ENCODE data around the gene AMPH.
"Not testable (repeated sequence)": the region's sequence is repeated elsewhere in the genome, so short reads cannot be mapped to it uniquely, and the experiment has no call there.

Gene AMPH

DNA sequence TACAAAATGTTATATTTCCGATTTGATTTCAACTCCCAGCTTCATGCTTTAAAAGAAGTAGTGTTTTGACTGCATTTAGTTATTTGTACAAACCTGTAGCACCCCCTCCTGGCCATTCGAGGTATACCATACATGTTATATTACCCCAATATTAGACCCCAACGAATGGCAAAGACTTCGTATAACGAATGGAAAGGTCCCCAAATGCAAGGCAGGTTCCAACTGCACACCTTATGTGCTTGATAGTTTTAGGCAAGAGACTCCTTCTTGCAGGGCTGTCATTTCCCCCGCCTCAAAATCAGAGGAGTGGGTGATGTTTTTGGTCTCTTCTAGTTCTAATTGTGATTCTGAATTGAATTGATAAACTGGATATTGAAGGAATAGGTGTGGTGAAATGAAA, 256.7 kb downstream of the AMPH start:
- H3K4me3 ChIP-seq (ENCODE audit: low read length), result no peak overlapping the region
- H3K36me3 ChIP-seq (ENCODE audit: insufficient read depth, low read depth, low read length), result no peaks in the 10 kb centered on the region
- H3K9ac ChIP-seq (ENCODE audit: low read depth, low read length), result no peak overlapping the region
- H3K27ac ChIP-seq (ENCODE audit: low read length), result no peak overlapping the region
- no peaks in the 10 kb centered on the region for H3K9me3 ChIP-seq (ENCODE audit: insufficient read depth, low read depth, low read length)
- peaks cover 6% of the 10 kb centered on the region; the same call in 1 of the 2 replicates for H3K4me1 ChIP-seq (ENCODE audit: insufficient read depth, low read length)
- H3K27me3 ChIP-seq (ENCODE audit: insufficient read depth, low read length), result no peaks in the 10 kb centered on the region

DNA sequence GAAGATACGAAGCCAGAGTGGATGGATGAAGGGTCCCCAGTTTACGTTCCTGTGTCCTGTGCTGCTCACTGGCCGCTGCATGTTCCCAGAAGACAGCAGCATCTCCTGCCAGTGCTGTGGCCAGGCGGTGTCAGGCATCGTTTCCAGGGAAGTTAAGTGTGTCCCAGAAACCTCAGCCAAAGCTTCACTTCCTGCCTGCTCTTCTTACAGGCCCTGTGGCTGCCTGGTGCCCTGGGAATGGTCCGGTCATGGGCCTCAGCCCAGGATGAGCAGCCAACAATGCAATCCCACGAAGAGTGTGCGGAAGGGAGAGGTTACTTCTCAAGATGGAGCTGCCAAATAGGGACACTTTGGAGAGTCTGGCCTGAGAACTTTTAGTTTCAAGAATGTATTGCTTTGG, 258.0 kb downstream of the AMPH start:
- H3K9ac ChIP-seq (ENCODE audit: low read depth, low read length), result no peak overlapping the region
- H3K9me3 ChIP-seq (ENCODE audit: insufficient read depth, low read depth, low read length), result no peaks in the 10 kb centered on the region
- no peak overlapping the region for H3K27ac ChIP-seq (ENCODE audit: low read length)
- peaks cover 7% of the 10 kb centered on the region; the same call in 1 of the 2 replicates for H3K4me1 ChIP-seq (ENCODE audit: insufficient read depth, low read length)
- H3K36me3 ChIP-seq (ENCODE audit: insufficient read depth, low read depth, low read length), result no peaks in the 10 kb centered on the region
- no peaks in the 10 kb centered on the region for H3K27me3 ChIP-seq (ENCODE audit: insufficient read depth, low read length)
- H3K4me3 ChIP-seq (ENCODE audit: low read length), result no peak overlapping the region

DNA sequence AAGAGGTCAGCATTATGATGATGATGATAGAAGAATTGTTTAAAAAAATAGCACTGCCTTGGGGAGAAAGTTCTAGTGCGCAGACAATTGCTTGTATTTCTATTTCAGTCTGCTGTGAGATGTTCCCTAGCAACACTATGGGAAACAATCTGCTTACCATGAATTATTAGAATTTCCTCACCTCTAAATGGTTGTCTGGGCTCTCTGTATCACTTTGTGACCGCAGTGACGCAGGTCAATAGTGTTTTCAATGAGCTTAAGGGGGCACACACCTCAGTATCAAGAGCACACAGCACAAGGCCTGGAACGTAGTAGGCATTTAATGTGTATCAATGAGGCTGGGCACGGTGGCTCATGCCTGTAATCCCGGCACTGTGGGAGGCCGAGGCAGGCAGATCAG, 258.9 kb downstream of the AMPH start:
- Histone ChIP-seq H3K27me3 (ENCODE audit: insufficient read depth, low read length) (no peaks in the 10 kb centered on the region), H3K36me3 (ENCODE audit: insufficient read depth, low read depth, low read length) (no peaks in the 10 kb centered on the region), H3K4me1 (ENCODE audit: insufficient read depth, low read length) (peaks cover 7% of the 10 kb centered on the region; the same call in 1 of the 2 replicates), H3K4me3 (ENCODE audit: low read length) (no peak overlapping the region), H3K9ac (ENCODE audit: low read depth, low read length) (no peak overlapping the region), H3K9me3 (ENCODE audit: insufficient read depth, low read depth, low read length) (no peaks in the 10 kb centered on the region), H3K27ac (ENCODE audit: low read length) (no peak overlapping the region)

DNA sequence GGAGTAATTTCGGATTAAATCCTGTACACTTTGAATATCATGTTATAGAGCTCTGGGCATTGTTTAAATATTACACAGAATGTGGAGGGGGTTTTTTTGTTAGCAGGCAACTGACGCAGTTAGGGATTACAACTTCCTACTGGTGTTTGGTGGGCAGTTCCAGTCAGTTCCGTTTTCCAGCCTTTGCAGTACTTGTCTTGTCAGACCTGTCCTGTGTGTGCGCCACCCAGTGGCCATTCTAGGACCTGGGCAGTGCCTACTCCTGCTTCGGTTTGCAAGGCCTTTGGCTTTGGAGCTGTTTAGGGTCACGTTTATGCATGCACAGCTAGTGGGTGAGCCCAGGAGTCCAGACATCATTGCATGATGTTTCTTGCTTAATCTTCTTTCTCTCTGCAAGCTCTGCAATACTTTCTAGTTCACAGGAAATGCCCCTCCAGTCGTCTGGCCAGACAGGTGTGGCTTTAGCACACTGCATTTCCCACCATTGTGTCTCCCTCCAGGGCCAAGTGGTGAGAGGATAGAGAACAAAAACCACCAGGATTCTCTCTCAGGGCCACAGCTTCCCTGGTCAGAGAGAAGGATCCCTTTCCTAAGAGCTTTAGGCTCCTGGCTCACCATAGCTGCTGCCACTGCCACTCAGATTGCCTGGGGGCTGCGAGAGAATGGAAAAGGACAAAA, 261.2 kb downstream of the AMPH start:
- Histone ChIP-seq H3K27me3 (ENCODE audit: insufficient read depth, low read length) (no peaks in the 10 kb centered on the region), H3K9me3 (ENCODE audit: insufficient read depth, low read depth, low read length) (no peaks in the 10 kb centered on the region), H3K4me3 (ENCODE audit: low read length) (peak overlapping the region; percentile 12; the same call in 1 of the 2 replicates), H3K36me3 (ENCODE audit: insufficient read depth, low read depth, low read length) (no peaks in the 10 kb centered on the region), H3K4me1 (ENCODE audit: insufficient read depth, low read length) (peaks cover 7% of the 10 kb centered on the region; the same call in 1 of the 2 replicates), H3K27ac (ENCODE audit: low read length) (no peak overlapping the region), H3K9ac (ENCODE audit: low read depth, low read length) (no peak overlapping the region; the same call in 1 of the 2 replicates)

DNA sequence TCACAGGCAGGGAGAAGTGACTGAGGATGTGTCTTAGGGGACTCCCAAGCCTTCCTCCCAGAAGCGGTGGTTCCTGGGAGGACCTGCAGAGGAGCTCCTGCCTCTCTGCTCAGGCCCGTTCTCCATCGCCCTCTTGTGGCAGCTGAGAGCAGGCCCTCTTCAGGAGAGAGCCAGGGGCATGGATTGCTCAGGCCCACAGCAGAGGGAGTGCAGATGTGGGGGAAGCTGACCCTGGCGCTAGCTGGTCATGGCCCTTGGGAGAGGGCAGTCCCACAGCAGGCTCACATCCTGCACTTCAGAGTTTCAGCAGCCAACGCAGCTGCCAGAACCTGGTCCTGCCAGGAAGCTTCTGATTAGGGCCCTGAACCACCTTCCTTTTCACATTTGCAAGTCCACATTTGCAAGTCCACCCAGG, 263.0 kb downstream of the AMPH start:
- no peaks in the 10 kb centered on the region for H3K9me3 ChIP-seq (ENCODE audit: insufficient read depth, low read depth, low read length)
- H3K27me3 ChIP-seq (ENCODE audit: insufficient read depth, low read length), result no peaks in the 10 kb centered on the region
- no peaks in the 10 kb centered on the region for H3K36me3 ChIP-seq (ENCODE audit: insufficient read depth, low read depth, low read length)
- H3K27ac ChIP-seq (ENCODE audit: low read length), result no peak overlapping the region
- no peak overlapping the region for H3K4me3 ChIP-seq (ENCODE audit: low read length)
- H3K4me1 ChIP-seq (ENCODE audit: insufficient read depth, low read length), result peaks cover 7% of the 10 kb centered on the region; the same call in 1 of the 2 replicates
- H3K9ac ChIP-seq (ENCODE audit: low read depth, low read length), result no peak overlapping the region

DNA sequence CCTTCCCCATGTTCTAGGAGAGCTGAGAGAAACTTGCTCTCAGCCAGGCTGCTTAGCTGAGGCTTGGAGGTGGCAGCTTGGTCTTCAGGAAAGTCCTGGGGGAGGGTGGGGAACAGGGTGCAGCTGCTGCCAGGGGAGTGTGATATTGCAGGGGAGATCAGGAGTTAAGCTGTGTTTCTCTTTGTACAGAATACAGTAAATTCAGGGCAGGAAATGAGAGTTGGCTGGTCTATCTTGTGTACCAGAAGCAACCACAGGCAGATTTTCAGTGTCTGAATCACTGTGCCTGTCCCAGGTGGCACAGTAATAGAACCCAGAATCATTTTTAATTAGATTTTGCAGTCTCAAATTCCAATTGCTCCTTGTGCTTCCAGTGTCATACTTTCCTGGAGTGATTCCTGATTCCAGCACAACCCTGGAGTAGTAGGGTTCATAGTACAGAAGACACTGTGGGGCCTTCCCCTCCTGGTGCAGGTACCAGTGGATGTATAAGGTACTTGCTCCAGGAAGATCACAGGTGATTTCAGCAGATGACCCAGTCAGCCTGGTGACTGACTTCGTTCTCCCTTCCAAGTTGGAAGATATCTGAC, 263.8 kb downstream of the AMPH start:
- Histone ChIP-seq H3K4me3 (ENCODE audit: low read length) (no peak overlapping the region), H3K9me3 (ENCODE audit: insufficient read depth, low read depth, low read length) (no peaks in the 10 kb centered on the region), H3K27me3 (ENCODE audit: insufficient read depth, low read length) (no peaks in the 10 kb centered on the region), H3K36me3 (ENCODE audit: insufficient read depth, low read depth, low read length) (no peaks in the 10 kb centered on the region), H3K4me1 (ENCODE audit: insufficient read depth, low read length) (peaks cover 7% of the 10 kb centered on the region; the same call in 1 of the 2 replicates), H3K27ac (ENCODE audit: low read length) (no peak overlapping the region), H3K9ac (ENCODE audit: low read depth, low read length) (no peak overlapping the region)

DNA sequence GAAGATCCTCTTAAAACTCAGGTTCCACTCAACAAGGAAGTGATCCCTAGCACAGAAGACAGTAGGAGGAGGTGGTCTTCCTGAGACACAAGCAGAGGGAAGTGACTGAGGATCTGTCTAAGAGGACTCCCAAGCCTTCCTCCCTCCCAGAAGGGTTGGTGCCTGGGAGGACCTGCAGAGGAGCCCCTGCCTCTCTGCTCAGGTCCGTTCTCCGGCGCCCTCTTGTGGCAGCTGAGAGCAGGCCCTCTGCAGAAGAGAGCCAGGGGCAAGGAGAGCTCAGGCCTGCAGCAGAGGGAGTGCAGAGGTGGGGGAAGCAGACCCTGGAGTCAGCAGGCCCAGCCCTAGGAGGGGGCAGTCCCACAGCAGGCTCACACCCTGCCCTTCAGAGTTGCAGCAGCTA, 267.8 kb downstream of the AMPH start:
- H3K36me3 ChIP-seq (ENCODE audit: insufficient read depth, low read depth, low read length); H3K27me3 ChIP-seq (ENCODE audit: insufficient read depth, low read length); H3K4me1 ChIP-seq (ENCODE audit: insufficient read depth, low read length); H3K9ac ChIP-seq (ENCODE audit: low read depth, low read length); H3K27ac ChIP-seq (ENCODE audit: low read length); H3K4me3 ChIP-seq (ENCODE audit: low read length); H3K9me3 ChIP-seq (ENCODE audit: insufficient read depth, low read depth, low read length): not testable (repeated sequence)

DNA sequence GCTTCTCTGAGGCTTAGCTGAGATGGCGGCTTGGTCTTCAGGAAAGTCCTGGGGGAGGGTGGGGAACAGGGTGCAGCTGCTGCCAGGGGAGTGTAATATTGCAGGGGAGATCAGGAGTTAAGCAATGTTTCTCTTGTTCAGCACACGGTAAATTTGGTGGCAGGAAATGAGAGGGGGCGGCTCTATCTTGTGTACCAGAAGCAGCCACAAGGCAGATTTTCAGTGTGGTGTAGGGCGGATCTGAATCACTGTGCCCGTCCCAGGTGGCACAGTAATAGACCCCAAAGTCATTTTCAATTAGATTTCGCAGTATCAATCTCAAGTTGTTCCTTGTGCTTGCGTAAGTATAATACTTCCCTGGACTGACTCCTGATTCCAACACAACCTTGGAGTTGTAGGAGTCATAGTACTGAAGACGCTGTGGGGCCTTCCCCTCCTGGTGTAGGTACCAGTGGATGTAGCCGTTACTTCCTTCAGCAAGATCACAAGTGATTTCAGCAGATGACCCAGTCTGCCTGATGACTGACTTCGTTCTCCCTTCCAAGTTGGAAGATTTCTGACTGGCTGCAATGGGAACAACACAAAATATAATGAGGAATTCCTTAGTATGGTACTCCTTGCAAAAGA, 268.4 kb downstream of the AMPH start:
- H3K4me3 ChIP-seq (ENCODE audit: low read length); H3K27ac ChIP-seq (ENCODE audit: low read length); H3K9me3 ChIP-seq (ENCODE audit: insufficient read depth, low read depth, low read length); H3K4me1 ChIP-seq (ENCODE audit: insufficient read depth, low read length); H3K27me3 ChIP-seq (ENCODE audit: insufficient read depth, low read length); H3K9ac ChIP-seq (ENCODE audit: low read depth, low read length); H3K36me3 ChIP-seq (ENCODE audit: insufficient read depth, low read depth, low read length): not testable (repeated sequence)

DNA sequence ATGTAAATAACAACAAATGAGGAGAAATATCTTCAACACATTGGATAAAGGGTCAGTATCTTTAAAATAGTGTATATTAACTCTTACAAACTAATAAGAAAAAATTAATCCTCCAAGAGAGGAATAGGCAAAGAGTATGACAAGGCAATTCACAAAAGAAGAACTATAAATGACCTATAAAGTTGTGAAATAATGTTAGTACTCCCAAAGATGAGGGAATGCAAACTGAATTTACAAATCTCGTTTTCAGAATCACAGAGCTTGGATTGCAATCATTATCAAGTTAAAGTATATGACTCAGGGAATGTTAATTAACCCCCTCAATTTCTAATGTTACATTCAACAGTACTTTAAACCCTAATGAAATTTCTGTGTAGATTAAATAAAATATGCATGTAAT, 270.4 kb downstream of the AMPH start:
- no peaks in the 10 kb centered on the region for H3K27me3 ChIP-seq (ENCODE audit: insufficient read depth, low read length)
- H3K4me3 ChIP-seq (ENCODE audit: low read length), result no peak overlapping the region
- H3K9ac ChIP-seq (ENCODE audit: low read depth, low read length), result no peak overlapping the region

DNA sequence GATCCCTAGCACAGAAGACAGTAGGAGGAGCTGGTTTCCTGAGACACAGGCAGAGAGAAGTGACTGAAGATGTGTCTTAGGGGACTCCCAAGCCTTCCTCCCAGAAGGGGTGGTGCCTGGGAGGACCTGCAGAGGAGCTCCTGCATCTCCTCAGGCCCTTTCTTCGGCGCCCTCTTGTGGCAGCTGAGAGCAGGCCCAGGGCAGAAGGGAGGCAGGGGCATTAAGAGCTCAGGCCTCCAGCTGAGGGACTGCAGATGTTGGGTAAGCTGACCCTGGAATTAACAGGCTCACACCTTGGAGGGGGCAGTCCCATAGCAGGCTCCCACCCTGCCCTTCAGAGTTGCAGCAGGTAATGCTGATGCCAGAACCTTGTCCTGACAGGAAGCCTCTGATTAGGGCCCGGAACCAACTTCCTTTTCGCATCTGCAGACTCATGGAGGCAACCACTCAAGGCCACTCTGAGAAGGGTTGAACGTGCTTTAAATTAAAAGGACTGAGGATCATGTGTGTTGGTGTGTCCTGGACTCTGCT, 272.0 kb downstream of the AMPH start:
- H3K9ac ChIP-seq (ENCODE audit: low read depth, low read length); H3K9me3 ChIP-seq (ENCODE audit: insufficient read depth, low read depth, low read length); H3K27ac ChIP-seq (ENCODE audit: low read length); H3K27me3 ChIP-seq (ENCODE audit: insufficient read depth, low read length); H3K4me1 ChIP-seq (ENCODE audit: insufficient read depth, low read length); H3K4me3 ChIP-seq (ENCODE audit: low read length); H3K36me3 ChIP-seq (ENCODE audit: insufficient read depth, low read depth, low read length): not testable (repeated sequence)

More for the DNA sequence above, 270.4 kb downstream of the AMPH start:
- Histone ChIP-seq H3K9me3 (ENCODE audit: insufficient read depth, low read depth, low read length) (no peaks in the 10 kb centered on the region), H3K27ac (ENCODE audit: low read length) (no peak overlapping the region), H3K4me1 (ENCODE audit: insufficient read depth, low read length) (no peaks in the 10 kb centered on the region), H3K36me3 (ENCODE audit: insufficient read depth, low read depth, low read length) (no peaks in the 10 kb centered on the region)

DNA sequence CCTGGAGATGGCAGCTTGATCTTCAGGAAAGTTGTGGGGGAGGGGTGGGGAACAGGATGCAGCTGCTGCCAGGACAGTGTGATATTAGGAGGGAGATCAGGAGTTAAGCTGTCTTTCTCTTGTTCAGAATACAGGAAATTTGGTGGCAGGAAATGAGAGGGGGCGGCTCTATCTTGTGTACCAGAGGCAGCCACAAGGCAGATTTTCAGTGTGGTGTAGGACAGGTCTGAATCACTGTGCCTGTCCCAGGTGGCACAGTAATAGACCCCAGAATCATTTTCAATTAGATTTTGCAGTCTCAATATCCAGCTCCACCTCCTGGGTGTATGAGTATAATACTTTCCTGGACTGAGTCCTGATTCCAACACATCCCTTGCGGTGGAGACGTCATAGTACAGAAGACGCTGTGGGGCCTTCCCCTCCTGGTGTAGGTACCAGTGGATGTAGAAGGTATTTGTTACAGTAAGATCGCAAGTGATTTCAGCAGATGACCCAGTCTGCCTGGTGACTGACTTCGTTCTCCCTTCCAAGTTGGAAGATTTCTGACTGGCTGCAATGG, 272.8 kb downstream of the AMPH start:
- not testable (repeated sequence) for H3K9me3 ChIP-seq (ENCODE audit: insufficient read depth, low read depth, low read length); H3K4me3 ChIP-seq (ENCODE audit: low read length); H3K36me3 ChIP-seq (ENCODE audit: insufficient read depth, low read depth, low read length); H3K4me1 ChIP-seq (ENCODE audit: insufficient read depth, low read length); H3K9ac ChIP-seq (ENCODE audit: low read depth, low read length); H3K27ac ChIP-seq (ENCODE audit: low read length); H3K27me3 ChIP-seq (ENCODE audit: insufficient read depth, low read length)

Data from iPS-20b (cell line).